Measurements from ENCODE around the gene TMEM38B. TPM values are rescaled to one million over a fixed set of nuclear protein-coding genes. Genes with fewer than 3 reads are reported as not detected.

TMEM38B gene
- total and polyA plus RNA-seq, 2 of the 8 experiments (the other 6 are each of a cell fraction or from before 2014, with no cell fraction given) = 10.6 to 12.4 TPM

DNA sequence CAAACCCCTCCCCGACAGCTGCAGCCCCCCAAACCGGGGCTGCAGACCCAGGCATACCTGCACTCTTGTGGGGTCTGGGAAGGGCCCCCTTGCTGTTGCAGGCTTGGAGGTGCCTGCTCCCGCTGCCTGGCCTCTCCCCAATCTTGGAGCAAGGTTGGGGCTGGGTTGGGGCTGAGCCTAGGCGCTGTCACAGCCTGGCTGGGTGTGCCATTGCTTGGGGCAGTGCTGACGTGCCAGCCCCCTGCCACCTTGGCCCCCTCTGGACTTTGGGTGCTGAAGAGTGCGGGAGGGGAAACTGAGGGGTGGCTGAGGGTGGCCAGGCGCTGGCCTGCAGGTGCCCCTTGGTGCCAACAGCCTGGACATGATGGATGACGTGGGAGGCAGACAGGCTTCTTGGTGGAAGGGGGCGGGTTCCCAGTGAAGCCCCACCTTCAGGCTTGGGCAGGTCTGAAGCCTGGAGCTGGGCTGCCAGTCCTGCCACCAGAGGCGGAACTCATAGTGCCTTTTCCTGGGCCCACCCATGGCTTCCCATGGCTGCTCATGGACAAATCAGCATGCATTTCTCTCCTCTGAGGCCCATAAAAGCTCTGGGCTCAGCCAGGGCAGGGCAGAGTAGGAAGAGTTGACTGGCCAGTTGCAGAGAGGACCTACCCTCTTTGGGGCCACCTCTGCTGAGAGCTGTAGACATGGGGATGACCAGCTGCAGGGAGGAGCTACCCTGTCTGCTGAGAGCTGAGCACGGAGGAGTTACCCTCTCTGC is 19.1 kb downstream of the TMEM38B start (continued):
- no peak for TF ChIP-seq SAP30 (IDR thresholded peaks at IDR 0.05; ENCODE audit: insufficient read depth, insufficient replicate concordance, low read length)
- TF ChIP-seq EP300 (IDR thresholded peaks at IDR 0.05; ENCODE audit: borderline replicate concordance in 1 of 2, low read depth in 2 of 2, low read length in 2 of 2) = no peak
